Panc1 (cell line): Measurements from ENCODE around the gene PDK3.

ENCODE experiments used
- POLR2AphosphoS5 ChIP-seq: IDR thresholded peaks from 2 replicates; pipeline ENCODE4 v1.6.1; 2012; ENCODE audit warnings: mild to moderate bottlenecking, low read depth, low read length, moderate library complexity
- SIN3A ChIP-seq: IDR thresholded peaks from 2 replicates; pipeline ENCODE4 v1.6.1; 2012; ENCODE audit warnings: low read depth, mild to moderate bottlenecking, low read length, moderate library complexity, borderline replicate concordance; ENCODE audit not compliant: insufficient read depth
- TF ChIP-seq, protein P1 (sequence below): fragments of 450-650 bp; IDR thresholded peaks from 2 replicates; pipeline ENCODE4 v1.5.1; 2017; ENCODE audit warnings: mild to moderate bottlenecking

GRCh38 chrX:24465532-24465865, 413 bp downstream of the PDK3 start:
- TF ChIP-seq, protein P1, sequence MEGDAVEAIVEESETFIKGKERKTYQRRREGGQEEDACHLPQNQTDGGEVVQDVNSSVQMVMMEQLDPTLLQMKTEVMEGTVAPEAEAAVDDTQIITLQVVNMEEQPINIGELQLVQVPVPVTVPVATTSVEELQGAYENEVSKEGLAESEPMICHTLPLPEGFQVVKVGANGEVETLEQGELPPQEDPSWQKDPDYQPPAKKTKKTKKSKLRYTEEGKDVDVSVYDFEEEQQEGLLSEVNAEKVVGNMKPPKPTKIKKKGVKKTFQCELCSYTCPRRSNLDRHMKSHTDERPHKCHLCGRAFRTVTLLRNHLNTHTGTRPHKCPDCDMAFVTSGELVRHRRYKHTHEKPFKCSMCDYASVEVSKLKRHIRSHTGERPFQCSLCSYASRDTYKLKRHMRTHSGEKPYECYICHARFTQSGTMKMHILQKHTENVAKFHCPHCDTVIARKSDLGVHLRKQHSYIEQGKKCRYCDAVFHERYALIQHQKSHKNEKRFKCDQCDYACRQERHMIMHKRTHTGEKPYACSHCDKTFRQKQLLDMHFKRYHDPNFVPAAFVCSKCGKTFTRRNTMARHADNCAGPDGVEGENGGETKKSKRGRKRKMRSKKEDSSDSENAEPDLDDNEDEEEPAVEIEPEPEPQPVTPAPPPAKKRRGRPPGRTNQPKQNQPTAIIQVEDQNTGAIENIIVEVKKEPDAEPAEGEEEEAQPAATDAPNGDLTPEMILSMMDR: no peak
- no peak for TF ChIP-seq POLR2AphosphoS5
- TF ChIP-seq SIN3A: no peak
